Stimulated activated CD8-positive, alpha-beta memory T cell treated with anti-CD3 and anti-CD28 coated beads, Interleukin-2, amount 100 ng/mL, for 1 hour (primary cell): ENCODE data around the gene CDH4.

Experiments used
- DNase-seq, 2 donors: peaks; one replicate each; pipeline ENCODE4 v3.0.0-alpha.2; 2020; ENCODE audit warnings: low read depth in 2 of 2

Gene CDH4

DNA sequence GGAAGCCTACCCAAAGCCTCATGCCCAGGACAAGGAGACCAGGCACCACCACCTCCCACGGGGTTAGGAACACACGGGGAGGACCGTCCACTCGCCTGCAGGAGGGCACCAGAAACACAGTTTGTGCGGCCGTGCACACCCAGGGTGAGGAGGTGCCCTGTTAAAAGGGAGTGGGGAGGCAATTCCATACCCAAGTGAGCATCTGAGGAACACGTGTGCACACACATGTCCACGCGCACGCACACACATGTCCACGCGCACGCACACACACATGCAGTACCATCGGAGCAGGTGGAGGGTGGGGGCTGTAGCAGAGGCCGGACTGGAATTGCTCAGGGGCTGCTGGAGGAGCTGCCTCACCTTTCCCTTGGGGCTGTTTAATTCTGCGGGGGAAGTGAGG, 554.3 kb downstream of the CDH4 start:
- DNase-seq, result no peak

DNA sequence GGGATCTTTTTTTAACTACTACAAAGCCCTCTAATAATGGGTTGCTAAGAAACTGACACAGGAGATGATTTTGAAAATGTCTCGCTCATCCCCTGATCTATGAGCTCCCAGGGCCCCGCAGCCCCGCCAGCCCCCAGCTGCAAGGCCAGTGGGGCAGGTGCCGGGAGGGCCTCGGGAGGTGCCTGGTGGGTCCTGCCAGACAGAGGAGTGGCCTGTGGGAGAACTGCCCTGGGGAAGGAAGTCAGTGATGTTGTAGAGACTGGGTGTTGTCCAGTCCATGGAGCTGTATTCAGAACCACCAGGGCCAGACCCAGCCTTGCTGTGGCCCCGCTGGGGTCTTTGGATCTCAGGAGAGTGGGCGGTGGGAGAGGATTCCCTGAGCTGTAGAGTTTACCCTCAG, 554.9 kb downstream of the CDH4 start:
- no peak for DNase-seq

DNA sequence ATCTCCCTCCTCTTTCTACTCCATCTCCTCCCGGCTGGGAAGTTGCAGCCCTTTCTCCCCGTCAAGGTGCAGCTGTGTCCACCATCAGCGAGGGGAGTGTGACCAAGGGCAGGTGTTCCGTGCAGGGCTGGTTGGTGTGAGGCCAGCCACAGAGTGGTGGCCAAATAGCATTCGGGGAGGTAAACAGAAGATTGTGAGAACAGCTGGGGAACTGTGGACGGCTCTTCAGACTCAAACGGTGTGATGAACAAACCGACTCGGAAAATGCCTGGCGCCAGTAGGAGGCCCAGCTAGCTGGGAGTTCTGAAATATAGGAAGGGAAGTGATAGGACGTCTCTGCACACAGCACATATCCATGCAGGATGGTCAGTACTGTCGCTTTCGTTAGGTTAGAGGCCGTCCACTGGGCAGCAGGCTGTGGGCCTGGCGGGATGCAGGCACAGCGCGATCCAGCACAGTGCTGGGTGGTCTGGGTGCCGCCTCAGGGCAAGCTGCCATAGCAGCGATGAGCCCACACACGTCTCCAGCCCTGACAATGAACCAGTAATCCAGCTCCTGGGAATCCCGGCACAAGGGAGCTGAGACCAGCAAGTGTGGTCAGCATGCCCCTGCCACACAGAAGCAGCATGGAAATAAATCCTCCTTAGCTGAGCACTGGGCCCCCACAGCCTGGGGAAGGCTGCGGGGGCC, 555.6 kb downstream of the CDH4 start:
- DNase-seq, result no peak

DNA sequence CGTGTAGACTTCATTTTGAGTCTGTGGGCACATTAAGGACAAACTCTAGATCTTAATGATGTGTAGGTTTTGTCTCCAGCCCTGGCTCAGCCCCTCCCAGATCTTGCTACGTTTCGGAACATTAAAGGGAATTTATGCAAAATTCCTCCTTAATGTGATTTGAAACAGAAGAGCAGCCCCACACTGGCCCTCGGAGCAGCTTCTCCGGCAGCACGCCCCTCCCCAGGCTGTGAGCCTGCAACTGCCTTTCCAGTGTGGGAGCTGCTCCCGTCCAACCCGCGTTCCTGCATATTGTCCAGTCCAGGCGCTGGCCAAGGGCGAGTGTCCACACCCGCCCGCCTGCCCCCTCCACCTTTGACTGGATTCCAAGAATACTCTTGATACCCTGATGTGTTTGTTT, 556.4 kb downstream of the CDH4 start:
- no peak for DNase-seq

DNA sequence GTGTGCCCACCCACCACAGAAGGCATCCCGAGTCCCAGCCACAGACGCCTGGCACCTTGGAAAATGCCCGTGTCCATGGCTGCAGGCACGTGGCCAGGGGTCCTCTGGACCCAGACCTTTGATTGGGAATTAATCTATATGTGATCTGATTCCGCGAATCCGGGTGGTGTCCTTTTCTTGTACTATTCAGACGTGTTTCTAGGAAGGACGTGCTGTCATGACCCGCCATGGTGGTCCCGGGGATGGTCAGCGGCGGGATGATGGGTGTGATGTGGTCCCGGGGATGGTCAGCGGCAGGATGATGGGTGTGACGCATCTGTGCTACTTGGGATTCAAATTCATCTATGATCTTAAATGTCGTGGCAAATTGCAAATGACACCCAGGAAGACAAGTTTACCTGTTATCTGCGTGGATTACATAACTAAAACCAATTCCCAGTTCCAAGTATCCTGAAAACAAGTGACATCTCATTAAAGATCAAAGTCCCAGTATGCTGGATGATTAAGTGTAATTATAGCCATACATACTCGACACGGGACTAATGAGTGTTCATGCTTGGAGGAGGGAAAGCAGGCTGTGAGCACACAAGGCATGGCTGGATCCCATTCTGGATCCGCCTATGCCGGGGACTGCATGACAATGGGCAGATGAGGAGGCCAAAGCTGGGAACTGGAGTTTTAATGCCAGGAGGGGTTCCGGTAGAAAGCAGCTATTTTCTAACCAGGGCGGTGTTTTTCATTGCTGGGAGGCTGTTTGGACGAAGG, 557.1 kb downstream of the CDH4 start:
- no peak for DNase-seq

DNA sequence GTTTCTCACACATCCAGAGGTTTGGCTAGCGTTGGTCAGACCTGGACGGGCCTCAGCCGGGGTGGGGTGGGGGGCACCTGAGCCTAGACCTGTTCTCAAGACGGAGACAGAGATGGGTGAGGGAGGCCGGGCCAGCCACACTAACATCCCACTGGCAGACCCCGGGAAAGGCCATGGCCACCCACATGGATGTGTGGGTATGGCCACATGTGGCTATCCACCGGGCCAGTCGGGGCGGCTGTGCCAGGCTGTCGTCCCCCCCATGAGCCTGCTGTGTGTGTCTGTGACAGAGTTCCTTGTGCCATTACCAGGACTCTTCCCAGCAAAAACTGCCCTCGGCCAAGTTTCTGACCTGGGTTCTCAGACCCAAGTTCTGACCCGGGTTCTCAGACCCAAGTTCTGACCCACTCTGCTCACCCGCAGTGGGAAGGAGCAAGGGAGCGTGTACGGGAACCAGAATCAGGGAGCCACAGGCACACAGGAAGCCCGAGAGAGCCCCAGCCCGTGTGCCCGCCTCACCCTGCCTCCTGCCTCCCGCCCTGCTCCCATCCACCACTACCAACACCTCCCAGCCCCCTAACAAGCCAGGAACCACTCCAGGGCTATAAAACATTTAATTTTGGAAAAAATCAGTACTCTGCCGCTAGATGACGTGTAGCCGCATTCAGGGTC, 558.1 kb downstream of the CDH4 start:
- no peak for DNase-seq

DNA sequence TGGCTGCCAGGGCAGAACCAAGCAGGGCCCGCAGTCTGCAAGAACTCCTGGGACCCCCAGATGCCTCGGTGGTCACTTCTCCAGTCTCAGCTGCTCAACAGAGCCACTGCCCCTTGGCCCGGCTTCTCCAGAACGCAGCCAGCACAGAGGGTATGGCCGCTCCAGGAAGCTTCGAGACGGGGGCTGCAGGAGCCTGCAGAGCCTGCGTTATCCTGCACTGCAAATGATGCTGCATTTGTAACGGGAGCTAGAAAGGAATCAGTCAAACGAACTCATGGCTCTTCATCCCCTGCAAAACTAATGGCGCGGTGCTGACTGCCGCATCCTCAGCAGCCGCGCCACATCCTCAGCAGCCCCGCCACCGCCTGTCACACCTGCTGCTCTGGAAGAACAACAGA, 558.7 kb downstream of the CDH4 start:
- no peak for DNase-seq

DNA sequence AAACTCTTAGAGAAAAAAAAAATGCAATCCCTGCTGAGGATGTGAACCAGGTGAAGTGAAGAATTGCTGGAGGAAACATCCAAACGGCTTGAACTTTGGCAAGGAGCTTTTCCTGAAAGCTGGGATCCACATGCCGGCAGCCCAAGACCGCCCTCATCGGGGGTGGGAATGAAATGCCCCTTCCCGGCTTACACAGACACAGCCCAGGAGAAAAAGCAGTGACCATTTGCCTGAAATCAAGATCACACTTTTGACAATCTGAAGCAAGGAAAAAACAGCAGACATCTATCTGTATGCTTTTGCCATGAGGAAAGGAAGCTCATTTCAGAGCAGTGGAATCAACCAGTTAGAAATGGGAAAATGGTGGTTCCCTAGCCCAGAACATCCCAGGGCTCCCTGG, 559.1 kb downstream of the CDH4 start:
- DNase-seq, result no peak

DNA sequence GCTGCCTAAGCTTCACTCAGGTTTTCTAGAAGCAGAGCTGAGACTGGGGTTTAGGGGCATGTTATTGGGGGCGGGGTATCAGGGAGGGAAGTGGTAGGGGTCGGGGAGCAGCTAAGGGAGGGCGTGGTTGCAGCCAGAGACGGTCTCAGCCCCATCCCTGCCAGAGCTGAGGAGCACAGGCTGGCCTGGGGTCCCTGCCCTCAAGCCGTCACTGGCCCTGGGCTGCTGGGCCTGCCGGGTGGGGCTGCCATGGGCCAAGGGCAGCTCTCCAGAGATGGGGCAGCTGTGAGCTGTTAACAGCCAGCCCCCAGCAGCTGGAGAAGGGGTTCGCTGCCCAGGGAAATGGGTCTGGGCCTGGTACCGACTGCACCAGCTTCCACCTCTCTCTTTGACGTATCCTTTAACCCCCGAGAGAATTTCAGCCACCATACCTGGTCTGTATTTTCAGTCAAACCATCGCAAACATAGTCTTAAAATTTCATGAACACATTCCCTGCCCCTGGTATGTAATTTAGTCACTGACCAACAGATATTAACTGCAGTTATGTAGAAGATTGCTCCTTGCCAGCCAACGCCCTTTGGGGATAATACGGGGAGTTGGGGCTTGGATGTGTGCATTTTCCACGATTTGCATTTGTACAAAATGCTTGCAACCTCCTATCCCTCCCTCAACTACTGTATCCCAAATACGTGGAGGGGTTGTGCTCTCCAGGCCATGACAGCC, 560.2 kb downstream of the CDH4 start:
- no peak for DNase-seq

DNA sequence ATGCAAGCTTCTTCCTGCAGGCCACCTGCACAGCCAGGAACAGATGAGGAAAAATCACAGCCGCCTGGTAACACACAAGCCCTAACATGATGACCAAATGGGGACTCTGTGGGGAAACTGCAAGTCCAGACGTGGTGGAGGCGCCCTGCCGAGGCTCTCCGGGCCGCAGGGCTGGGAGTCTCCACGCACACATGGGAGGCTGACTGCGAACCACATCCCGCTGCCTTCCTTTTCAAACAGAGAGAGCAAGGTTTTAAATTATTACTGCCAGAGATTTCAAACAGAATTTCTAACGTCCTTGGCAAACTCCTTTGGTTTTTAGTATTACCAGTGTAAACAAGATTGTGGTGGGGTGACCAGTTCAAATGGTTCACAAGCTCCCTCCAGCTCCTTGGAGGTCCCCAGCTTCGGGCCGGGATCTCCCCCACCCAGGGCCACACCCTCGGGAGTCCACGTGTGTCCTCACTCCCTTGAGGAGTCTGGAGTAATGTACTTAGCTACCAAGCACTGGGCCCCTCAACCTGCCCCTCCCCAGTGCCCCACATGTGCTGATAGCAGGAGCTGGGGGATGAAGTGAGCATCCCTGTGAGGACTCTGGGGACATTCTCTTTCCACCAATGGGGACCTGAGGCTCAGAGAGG, 560.9 kb downstream of the CDH4 start:
- no peak for DNase-seq

DNA sequence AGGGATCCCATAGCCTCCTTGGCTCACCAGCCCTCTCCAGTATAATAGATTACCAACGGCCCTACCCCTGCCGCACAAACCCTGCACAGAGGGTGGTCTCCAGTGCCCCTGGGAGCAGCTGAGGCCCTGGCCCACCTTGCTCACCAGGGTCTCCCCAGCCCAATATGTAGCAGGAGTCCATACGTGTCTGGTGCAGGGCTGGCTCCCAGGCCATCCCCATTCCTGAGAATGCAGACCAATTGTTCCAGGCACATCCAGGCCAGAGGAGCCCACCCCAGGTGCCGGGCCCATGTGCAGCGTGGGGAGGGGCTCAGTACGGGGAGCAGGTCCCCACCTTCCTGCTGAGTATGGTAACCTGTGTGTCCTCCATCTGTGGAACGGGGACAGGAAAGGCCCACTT, 561.7 kb downstream of the CDH4 start:
- no peak for DNase-seq

DNA sequence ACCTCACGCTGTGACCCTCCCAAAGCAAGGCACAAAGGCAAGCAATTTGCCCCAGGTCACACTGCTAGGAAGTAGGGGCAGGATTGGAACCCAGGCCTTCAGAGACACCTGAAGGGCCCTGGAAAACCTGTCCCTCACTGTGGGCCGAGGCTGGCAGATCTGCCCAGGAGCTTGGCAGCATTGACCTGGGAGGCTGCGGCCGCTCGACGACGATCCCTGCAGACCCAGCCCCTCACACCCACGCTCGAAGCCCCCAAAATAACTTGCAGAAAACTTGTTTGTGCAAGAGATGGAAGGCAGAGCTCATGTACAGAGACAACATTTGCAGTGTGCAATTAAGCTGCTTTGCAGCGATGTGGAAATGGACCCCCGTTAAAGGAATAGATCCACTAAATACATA, 562.2 kb downstream of the CDH4 start:
- DNase-seq, result no peak

DNA sequence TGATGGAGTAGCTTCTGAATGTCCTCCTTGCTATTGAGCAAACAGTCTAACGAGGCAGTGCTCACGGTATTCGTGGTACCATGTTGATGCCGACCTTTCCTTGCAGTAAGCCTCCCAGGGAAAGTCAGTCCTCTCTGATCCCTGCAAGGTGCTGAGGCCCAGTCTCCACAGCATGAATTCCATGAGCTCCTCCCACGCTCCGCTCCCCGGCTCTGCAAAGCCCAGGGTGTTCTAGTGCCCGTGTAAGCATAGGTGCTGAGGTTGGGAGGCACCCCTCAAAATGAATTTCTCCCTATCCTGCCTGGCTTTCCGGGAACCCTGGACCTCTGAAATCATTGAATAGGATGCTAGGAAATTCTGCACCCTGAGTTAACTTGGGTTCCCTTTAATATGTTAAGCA, 562.7 kb downstream of the CDH4 start:
- DNase-seq, result no peak

DNA sequence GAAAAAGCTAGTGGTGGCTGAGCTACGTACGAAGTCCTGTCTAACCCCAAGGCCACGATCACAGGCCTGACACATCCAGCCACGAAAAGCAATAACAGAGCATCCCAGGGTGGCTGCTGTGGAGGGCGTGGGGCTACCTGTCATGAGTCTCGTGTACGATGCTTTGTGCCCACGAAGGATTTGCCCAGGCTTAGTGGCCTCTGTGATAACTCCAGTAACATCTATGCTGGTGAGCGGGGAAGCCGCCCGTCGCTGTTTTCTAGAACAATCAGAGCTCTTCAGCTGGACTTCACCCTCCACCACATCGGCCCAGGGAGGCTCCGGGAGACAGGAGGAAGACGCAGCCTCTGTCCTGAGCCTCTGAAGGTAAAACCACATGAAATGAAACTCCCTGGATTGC, 563.1 kb downstream of the CDH4 start:
- DNase-seq, result no peak

DNA sequence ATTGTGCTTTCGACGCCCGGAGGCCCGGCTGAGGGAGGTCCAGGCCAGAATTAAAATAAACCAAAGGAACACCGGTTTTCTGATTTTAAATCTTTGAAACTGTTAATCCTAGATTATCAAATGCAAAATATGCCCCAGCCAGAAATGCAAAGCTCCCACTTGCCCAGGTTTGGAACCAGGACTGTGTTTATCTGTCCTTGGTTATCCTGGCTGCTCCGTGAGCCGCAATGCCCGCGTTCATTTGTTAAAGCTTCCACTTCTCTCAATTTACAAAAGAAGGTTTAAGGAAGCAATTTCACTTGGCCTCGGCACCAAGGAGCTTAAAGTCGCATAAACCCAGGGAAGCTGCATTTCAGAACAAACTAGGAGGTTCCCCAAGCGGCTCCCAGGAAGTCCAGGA, 563.6 kb downstream of the CDH4 start:
- DNase-seq, result no peak

DNA sequence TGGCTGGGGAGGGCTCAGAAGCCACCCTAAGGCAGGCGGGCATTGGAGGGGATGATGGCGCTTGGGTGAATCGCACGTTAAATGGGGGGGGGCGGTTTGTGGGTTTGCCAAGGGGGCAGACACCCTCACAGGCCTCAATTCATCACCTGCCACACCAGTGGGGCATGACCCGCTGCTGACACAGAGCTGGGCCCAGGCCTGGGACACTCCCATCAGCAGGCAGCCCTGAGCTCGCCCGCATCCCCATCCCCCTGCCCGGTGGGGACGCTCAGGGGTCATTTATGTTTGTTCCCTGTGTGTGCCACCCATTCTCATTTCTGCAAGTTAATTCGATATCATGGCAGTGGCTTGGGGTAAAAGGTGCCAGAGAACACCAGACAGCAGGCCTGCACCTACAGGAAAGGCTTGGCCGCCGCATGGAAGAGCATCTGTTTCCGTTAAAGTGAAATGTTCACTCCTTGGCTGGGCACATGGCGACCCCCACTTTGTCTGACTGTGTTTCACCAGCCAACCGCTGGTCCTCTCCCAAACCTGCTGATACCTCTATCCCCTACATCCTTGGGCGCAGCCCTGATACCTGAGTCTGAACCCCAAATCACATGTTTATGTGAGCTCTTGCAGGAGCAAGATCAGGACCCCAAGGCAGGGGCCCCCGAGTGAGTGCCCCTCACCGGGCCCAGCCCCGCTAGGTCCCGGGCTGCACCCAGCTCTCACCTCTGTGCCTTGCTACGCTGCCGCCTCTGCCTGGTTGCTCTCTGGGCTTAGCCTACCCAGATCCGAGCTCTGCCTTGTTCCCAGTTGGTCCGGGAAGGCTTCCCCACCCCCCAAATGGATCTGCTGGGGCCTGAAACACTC, 564.8 kb downstream of the CDH4 start:
- DNase-seq, result no peak

DNA sequence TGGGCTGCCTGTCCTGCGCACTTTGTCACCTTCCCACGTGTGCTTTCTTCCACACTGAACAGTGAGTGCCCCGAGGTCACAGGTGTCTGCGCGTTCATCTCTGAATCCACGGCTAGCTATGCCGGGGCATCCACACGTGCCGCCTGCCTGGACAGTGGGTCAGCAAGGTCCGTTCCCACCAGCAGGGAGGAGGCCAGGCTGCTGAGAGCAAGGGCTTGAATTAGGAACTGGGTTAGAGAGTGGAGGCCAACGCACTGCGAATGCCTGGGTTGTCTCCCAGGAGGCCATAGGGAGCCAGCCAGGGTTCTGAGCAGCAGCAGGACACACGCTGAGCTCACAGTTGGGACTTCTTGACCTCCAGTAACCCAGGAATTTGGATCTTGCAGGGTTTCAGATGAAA, 565.5 kb downstream of the CDH4 start:
- DNase-seq, result no peak

DNA sequence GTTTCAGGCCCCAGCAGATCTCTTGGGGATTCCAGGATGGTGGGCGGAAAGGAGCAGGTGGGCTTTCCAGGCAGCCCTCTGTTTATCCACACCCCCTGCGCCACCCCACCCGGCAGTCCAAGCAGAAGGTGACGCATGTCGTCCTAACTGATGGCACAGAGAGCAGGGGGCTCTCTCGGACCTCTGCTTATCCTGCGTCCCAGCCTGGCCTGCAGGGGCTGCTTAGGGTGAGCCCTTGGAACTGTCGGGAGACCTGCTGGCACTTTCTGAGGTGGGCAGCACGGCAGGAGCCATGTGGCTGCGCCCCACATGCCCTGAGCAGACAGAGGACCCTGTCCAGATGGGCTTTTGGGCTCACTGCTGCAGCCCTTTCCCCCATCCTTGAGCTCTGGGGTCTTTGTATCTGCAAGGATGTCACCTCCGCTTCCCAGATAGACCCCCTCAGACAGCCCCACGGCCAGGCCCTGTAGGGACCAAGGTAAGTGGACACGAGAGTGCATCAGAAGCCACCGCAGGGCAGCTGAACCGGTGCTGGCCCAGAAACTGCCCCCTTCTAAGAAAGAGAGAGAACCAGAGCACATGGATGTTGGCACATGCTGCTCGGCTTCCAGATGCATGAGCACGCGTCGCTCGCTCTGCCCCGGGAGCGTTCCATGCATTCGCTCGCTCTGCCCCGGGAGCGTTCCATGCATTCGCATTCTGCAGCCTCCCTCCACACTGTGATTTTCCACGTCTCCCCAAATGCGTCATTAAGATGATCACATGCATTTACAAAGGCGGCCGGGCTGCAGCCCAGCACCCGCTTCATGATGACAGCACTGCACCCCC, 566.9 kb downstream of the CDH4 start:
- no peak for DNase-seq

DNA sequence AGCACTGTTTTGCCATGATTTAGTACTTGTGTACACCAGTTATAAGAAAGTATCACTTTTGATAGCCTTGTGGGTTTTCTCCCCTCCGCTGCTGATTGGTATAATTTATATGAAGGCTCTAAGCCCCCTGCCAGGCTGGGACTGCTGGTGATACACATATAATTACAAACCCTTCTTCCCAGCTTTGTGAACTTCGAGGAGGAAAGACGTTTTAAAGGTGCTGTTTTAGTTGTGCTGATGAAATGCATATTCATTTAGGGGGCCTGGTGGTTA, 567.4 kb downstream of the CDH4 start:
- DNase-seq, result no peak
